SK-N-SH (cell line): ENCODE results near the gene STON2. TPM values are rescaled to one million over a fixed set of nuclear protein-coding genes. Genes with fewer than 3 reads are reported as not detected.

Experiments
- CTCF ChIA-PET: fragments of 300-600, 350-600 bp; formaldehyde crosslinking; extraction: SDS; loops from one replicate; lab custom pipeline; 2021; lab: Yijun Ruan, JAX
- POLR2A ChIA-PET: fragments of 350-600 bp; sonication (Branson Sonifier 250); formaldehyde crosslinking; extraction: SDS; loops from one replicate; lab custom pipeline; 2020; ENCODE audit warnings: antibody characterized with exemption, inconsistent platforms; lab: Yijun Ruan, JAX
- DNase-seq: peaks from one replicate; pipeline ENCODE4 v3.0.0; 2012
- H2AFZ ChIP-seq: fragments of 200-600 bp; sonication (generic); 2 replicates; pipeline ENCODE4 v1.8.1; 2016; ENCODE audit warnings: antibody characterized with exemption, mild to moderate bottlenecking, low read depth
- H3F3A ChIP-seq: fragments of 200-600 bp; sonication (generic); replicated peaks from 2 replicates; pipeline ENCODE3; 2016; ENCODE audit warnings: antibody characterized with exemption, mild to moderate bottlenecking; ENCODE audit not compliant: insufficient read depth
- H3K27ac ChIP-seq, 2 experiments: fragments of 200-500 bp in 1 of 2; fragments of 200-600 bp in 1 of 2; sonication (Bioruptor generic) in 1 of 2; sonication (generic), shearing (Covaris generic) in 1 of 2; 2 replicates each; pipeline versions ENCODE4 v1.5.1 to v1.6.1; 2014 to 2016; ENCODE audit warnings: low read depth in 2 of 2, inconsistent platforms in 1 of 2, low read length in 1 of 2, mild to moderate bottlenecking in 1 of 2, mixed read lengths in 1 of 2
- H3K27me3 ChIP-seq: fragments of 200-600 bp; sonication (generic), shearing (Covaris generic); 2 replicates; pipeline ENCODE4 v1.6.1; 2016; ENCODE audit warnings: mixed run types; ENCODE audit not compliant: insufficient read depth
- H3K36me3 ChIP-seq, 2 experiments: fragments of 200-500 bp in 1 of 2; fragments of 200-600 bp in 1 of 2; sonication (Bioruptor generic) in 1 of 2; sonication (generic) in 1 of 2; replicated peaks in 1 of 2; 2 replicates each; pipeline versions ENCODE3 to v1.5.1; 2014 to 2016; ENCODE audit warnings: low read length in 1 of 2, mild to moderate bottlenecking in 1 of 2; ENCODE audit not compliant: insufficient read depth in 2 of 2, control insufficient read depth in 1 of 2
- H3K4me1 ChIP-seq, 2 experiments: fragments of 200-500 bp in 1 of 2; fragments of 200-600 bp in 1 of 2; sonication (Bioruptor generic) in 1 of 2; sonication (generic), shearing (Covaris generic) in 1 of 2; 2 replicates each; pipeline versions ENCODE4 v1.5.1 to v1.6.1; 2014 to 2016; ENCODE audit warnings: low read depth in 1 of 2, low read length in 1 of 2, mixed run types in 1 of 2; ENCODE audit not compliant: insufficient read depth in 2 of 2, control insufficient read depth in 1 of 2
- H3K4me2 ChIP-seq: fragments of 200-600 bp; sonication (generic), shearing (Covaris generic); 2 replicates; pipeline ENCODE4 v1.6.1; 2017; ENCODE audit warnings: mixed run types
- H3K4me3 ChIP-seq, 2 experiments: fragments of 200-500 bp in 1 of 2; fragments of 200-600 bp in 1 of 2; sonication (Bioruptor generic) in 1 of 2; sonication (generic), shearing (Covaris generic) in 1 of 2; 2 replicates each; pipeline versions ENCODE4 v1.5.1 to v1.8.1; 2014 to 2016; ENCODE audit warnings: low read depth in 2 of 2, inconsistent platforms in 1 of 2, low read length in 1 of 2, mild to moderate bottlenecking in 1 of 2, mixed read lengths in 1 of 2, moderate library complexity in 1 of 2
- H3K79me2 ChIP-seq: fragments of 200-600 bp; sonication (generic); 2 replicates; pipeline ENCODE4 v1.8.1; 2017; ENCODE audit warnings: mild to moderate bottlenecking; ENCODE audit not compliant: insufficient read depth
- H3K9ac ChIP-seq: fragments of 200-600 bp; sonication (generic); 2 replicates; pipeline ENCODE4 v1.6.1; 2017; ENCODE audit warnings: mixed run types
- H3K9me2 ChIP-seq: fragments of 200-600 bp; sonication (generic); 2 replicates; pipeline ENCODE4 v1.6.1; 2017; ENCODE audit warnings: mixed run types
- H3K9me3 ChIP-seq: fragments of 200-600 bp; sonication (generic); 2 replicates; pipeline ENCODE4 v1.6.1; 2017; ENCODE audit warnings: mixed run types, mild to moderate bottlenecking, moderate library complexity
- H4K20me1 ChIP-seq: fragments of 200-600 bp; sonication (generic); 2 replicates; pipeline ENCODE4 v1.6.1; 2017; ENCODE audit warnings: mild to moderate bottlenecking, mixed run types; ENCODE audit not compliant: insufficient read depth
- CHD2 ChIP-seq: fragments of 150-350 bp; IDR thresholded peaks from 2 replicates; pipeline ENCODE4 v1.6.1; 2018; ENCODE audit warnings: low read length; ENCODE audit not compliant: partially characterized antibody
- EP300 ChIP-seq, 2 experiments: IDR thresholded peaks; 2 replicates each; pipeline versions ENCODE4 v1.4.0 to v1.6.1; 2012; ENCODE audit warnings: borderline replicate concordance in 1 of 2, low read depth in 1 of 2, low read length in 1 of 2
- EZH2phosphoT487 ChIP-seq: fragments of 200-600 bp; sonication (generic); IDR thresholded peaks from 2 replicates; pipeline ENCODE4 v1.6.1; 2017; ENCODE audit warnings: low read depth, mixed run types, mild to moderate bottlenecking, antibody characterized with exemption, moderate library complexity, borderline replicate concordance
- FOXJ3 ChIP-seq: sonication (generic); formaldehyde crosslinking; IDR thresholded peaks from 2 replicates; pipeline ENCODE4 v1.5.1; 2020; ENCODE audit warnings: mild to moderate bottlenecking, missing genetic modification reagents
- FOXM1 ChIP-seq: IDR thresholded peaks from 2 replicates; pipeline ENCODE4 v1.4.0; 2012; ENCODE audit warnings: low read depth, mild to moderate bottlenecking
- JUND ChIP-seq: IDR thresholded peaks from 2 replicates; pipeline ENCODE4 v1.4.0; 2012
- MAX ChIP-seq: IDR thresholded peaks from 2 replicates; pipeline ENCODE4 v1.4.0; 2012; ENCODE audit warnings: low read depth
- MEF2A ChIP-seq: IDR thresholded peaks from 2 replicates; pipeline ENCODE4 v1.4.0; 2012; ENCODE audit warnings: low read depth, borderline replicate concordance
- MXI1 ChIP-seq: IDR thresholded peaks from 2 replicates; pipeline ENCODE4 v1.6.1; 2012; ENCODE audit warnings: mild to moderate bottlenecking, low read depth, low read length, improper control_type of control experiment
- NFIC ChIP-seq: IDR thresholded peaks from 2 replicates; pipeline ENCODE4 v1.4.0; 2012; ENCODE audit warnings: borderline replicate concordance
- NRF1 ChIP-seq: IDR thresholded peaks from 2 replicates; pipeline ENCODE4 v1.6.1; 2012; ENCODE audit warnings: low read depth, mild to moderate bottlenecking, low read length
- RCOR1 ChIP-seq: fragments of 150-350 bp; IDR thresholded peaks from 2 replicates; pipeline ENCODE4 v1.6.1; 2017; ENCODE audit warnings: antibody characterized with exemption, low read length
- RFX5 ChIP-seq: IDR thresholded peaks from 2 replicates; pipeline ENCODE4 v1.6.1; 2012; ENCODE audit warnings: mild to moderate bottlenecking, improper control_type of control experiment, low read length
- RXRA ChIP-seq: IDR thresholded peaks from 2 replicates; pipeline ENCODE4 v1.4.0; 2012; ENCODE audit warnings: low read depth, mild to moderate bottlenecking, borderline replicate concordance
- SMC3 ChIP-seq: IDR thresholded peaks from 2 replicates; pipeline ENCODE4 v1.6.1; 2012; ENCODE audit warnings: low read depth, low read length, improper control_type of control experiment
- TAF1 ChIP-seq: IDR thresholded peaks from 2 replicates; pipeline ENCODE4 v1.6.1; 2012; ENCODE audit warnings: low read depth, mild to moderate bottlenecking, low read length, moderate library complexity, borderline replicate concordance
- TEAD4 ChIP-seq: IDR thresholded peaks from 2 replicates; pipeline ENCODE4 v1.4.0; 2012; ENCODE audit warnings: mild to moderate bottlenecking, borderline replicate concordance; ENCODE audit not compliant: insufficient read depth
- USF2 ChIP-seq: fragments of 150-350 bp; IDR thresholded peaks from 2 replicates; pipeline ENCODE4 v1.6.1; 2017; ENCODE audit warnings: antibody characterized with exemption, low read length, low read depth, borderline replicate concordance
- WGBS: methylation state at CpG from one replicate; pipeline ENCODE4 v1.1.6; 2017; ENCODE audit warnings: low lambda C conversion rate; 5-methylcytosine and 5-hydroxymethylcytosine counted together
- polyA plus RNA-seq, 3 experiments: library from polyadenylated mRNA; depleted of rRNA; stranded (reverse); fragments of >200 nt; gene quantifications; 2 replicates each; pipeline ENCODE4 v1.2.3, GENCODE V29; 2012
- TF ChIP-seq, protein P1 (sequence below): IDR thresholded peaks from 2 replicates; pipeline ENCODE4 v1.4.0; 2012; ENCODE audit warnings: low read depth, borderline replicate concordance

The STON2 gene
- polyA plus RNA-seq, 1 of the 3 experiments (the other 2 are of a cell fraction): not detected

GRCh38 chr14:81311778-81312177, 88.3 kb downstream of the STON2 start:
- ChIA-PET CTCF (no interaction called here), POLR2A (no interaction called here)
- Histone ChIP-seq H3K9me2 (no peaks in the 10 kb centered on the region), H3K4me1 (no peaks in the 10 kb centered on the region; a peak in 1 of 4 replicates), H3K9ac (no peak overlapping the region), H2AFZ (no peak overlapping the region), H3F3A (no peaks in the 10 kb centered on the region), H3K4me2 (no peak overlapping the region), H4K20me1 (no peaks in the 10 kb centered on the region), H3K27ac (no peak overlapping the region), H3K9me3 (no peaks in the 10 kb centered on the region), H3K27me3 (no peaks in the 10 kb centered on the region), H3K36me3 (no peaks in the 10 kb centered on the region), H3K4me3 (no peak overlapping the region), H3K79me2 (no peaks in the 10 kb centered on the region)
- 28% methylated on average over 5 of the region's 5 CpGs for WGBS
- no peak for TF ChIP-seq NFIC
- no peak for TF ChIP-seq JUND
- TF ChIP-seq NRF1: no peak
- no peak for TF ChIP-seq RXRA
- no peak for TF ChIP-seq MAX
- TF ChIP-seq CHD2: no peak
- TF ChIP-seq, protein P1, sequence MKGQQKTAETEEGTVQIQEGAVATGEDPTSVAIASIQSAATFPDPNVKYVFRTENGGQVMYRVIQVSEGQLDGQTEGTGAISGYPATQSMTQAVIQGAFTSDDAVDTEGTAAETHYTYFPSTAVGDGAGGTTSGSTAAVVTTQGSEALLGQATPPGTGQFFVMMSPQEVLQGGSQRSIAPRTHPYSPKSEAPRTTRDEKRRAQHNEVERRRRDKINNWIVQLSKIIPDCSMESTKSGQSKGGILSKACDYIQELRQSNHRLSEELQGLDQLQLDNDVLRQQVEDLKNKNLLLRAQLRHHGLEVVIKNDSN: no peak
- no peak for TF ChIP-seq TEAD4
- TF ChIP-seq TAF1: no peak
- TF ChIP-seq SMC3: no peak
- no peak for DNase-seq

GRCh38 chr14:81311141-81311540, 89.0 kb downstream of the STON2 start:
- 10% methylated on average over 3 of the region's 3 CpGs for WGBS
- no peaks in the 10 kb centered on the region; a peak in 1 of 4 replicates for H3K4me1 ChIP-seq
- H3K36me3 ChIP-seq: no peaks in the 10 kb centered on the region
- H3K27me3 ChIP-seq: no peaks in the 10 kb centered on the region
- DNase-seq: no peak
- CTCF ChIA-PET: interaction anchor here (1.5 kb wide), 1 partner anchor 153 kb away, joined by 5 read pairs; no protein-coding TSS in a partner anchor
- H3K4me2 ChIP-seq: no peak overlapping the region
- TF ChIP-seq, protein P1: no peak
- TF ChIP-seq FOXM1 (no peak), SMC3 (no peak), TAF1 (no peak), TEAD4 (no peak), RFX5 (no peak), MEF2A (no peak), RXRA (no peak), CHD2 (no peak), EZH2phosphoT487 (no peak), RCOR1 (no peak), FOXJ3 (CRISPR knock-in tag) (no peak), NFIC (no peak), EP300 (IDR thresholded peaks at IDR 0.05; ENCODE audit: borderline replicate concordance in 1 of 2, low read depth in 1 of 2, low read length in 1 of 2) (no peak), MXI1 (no peak), USF2 (no peak)
- no peaks in the 10 kb centered on the region for H3K9me2 ChIP-seq
- no peak overlapping the region for H3K9ac ChIP-seq
- no peaks in the 10 kb centered on the region for H3K9me3 ChIP-seq
- no peak overlapping the region for H3K27ac ChIP-seq
- no peaks in the 10 kb centered on the region for H3K79me2 ChIP-seq
- POLR2A ChIA-PET: no interaction called here
- H3F3A ChIP-seq: no peaks in the 10 kb centered on the region
- no peak overlapping the region for H2AFZ ChIP-seq
- no peaks in the 10 kb centered on the region for H4K20me1 ChIP-seq
- H3K4me3 ChIP-seq: no peak overlapping the region
